ENCODE results near the gene CACNA1B. TPM values are rescaled to one million over a fixed set of nuclear protein-coding genes. Genes with fewer than 3 reads are reported as not detected.

CACNA1B gene
- total RNA-seq, 4 donors from 2014 or later, result 0.04 to 0.13 (median 0.12) TPM; not detected in 1

GRCh38 chr9:137900584-137901310 lies 23.2 kb downstream of the CACNA1B start:
- Histone ChIP-seq H3K9me3 (peaks cover 0 to 22% (median 0%) of the 10 kb centered on the region in 3 donors), H3K4me3 (no peak overlapping the region), H3K27me3 (peaks cover 50% of the 10 kb centered on the region), H3K36me3 (no peaks in the 10 kb centered on the region), H3K4me1 (no peaks in the 10 kb centered on the region), H3K27ac (no peak overlapping the region)
- no peak for TF ChIP-seq EP300 (IDR thresholded peaks at IDR 0.05)
- TF ChIP-seq, protein P1, sequence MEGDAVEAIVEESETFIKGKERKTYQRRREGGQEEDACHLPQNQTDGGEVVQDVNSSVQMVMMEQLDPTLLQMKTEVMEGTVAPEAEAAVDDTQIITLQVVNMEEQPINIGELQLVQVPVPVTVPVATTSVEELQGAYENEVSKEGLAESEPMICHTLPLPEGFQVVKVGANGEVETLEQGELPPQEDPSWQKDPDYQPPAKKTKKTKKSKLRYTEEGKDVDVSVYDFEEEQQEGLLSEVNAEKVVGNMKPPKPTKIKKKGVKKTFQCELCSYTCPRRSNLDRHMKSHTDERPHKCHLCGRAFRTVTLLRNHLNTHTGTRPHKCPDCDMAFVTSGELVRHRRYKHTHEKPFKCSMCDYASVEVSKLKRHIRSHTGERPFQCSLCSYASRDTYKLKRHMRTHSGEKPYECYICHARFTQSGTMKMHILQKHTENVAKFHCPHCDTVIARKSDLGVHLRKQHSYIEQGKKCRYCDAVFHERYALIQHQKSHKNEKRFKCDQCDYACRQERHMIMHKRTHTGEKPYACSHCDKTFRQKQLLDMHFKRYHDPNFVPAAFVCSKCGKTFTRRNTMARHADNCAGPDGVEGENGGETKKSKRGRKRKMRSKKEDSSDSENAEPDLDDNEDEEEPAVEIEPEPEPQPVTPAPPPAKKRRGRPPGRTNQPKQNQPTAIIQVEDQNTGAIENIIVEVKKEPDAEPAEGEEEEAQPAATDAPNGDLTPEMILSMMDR (IDR thresholded peaks at IDR 0.05), result no peak
- TF ChIP-seq POLR2AphosphoS5 (IDR thresholded peaks at IDR 0.05), result no peak
- TF ChIP-seq POLR2A (IDR thresholded peaks at IDR 0.05), result no peak
- WGBS, 2 donors (ENCODE audit: low coverage in 1 of 2), result 93 to 100% methylated on average over 3 to 4 of the region's 12 CpGs
- no peak for ATAC-seq

GRCh38 chr9:137902646-137903045 lies 25.1 kb downstream of the CACNA1B start:
- Histone ChIP-seq H3K27me3 (peaks cover 47% of the 10 kb centered on the region), H3K27ac (no peak overlapping the region), H3K9me3 (peaks cover 0 to 18% (median 0%) of the 10 kb centered on the region in 3 donors), H3K4me3 (no peak overlapping the region), H3K36me3 (no peaks in the 10 kb centered on the region), H3K4me1 (no peaks in the 10 kb centered on the region)
- TF ChIP-seq POLR2A (IDR thresholded peaks at IDR 0.05) (no peak), EP300 (IDR thresholded peaks at IDR 0.05) (no peak), POLR2AphosphoS5 (IDR thresholded peaks at IDR 0.05) (no peak)
- TF ChIP-seq, protein P1 (IDR thresholded peaks at IDR 0.05), result no peak
- ATAC-seq, result no peak
- WGBS, 2 donors (ENCODE audit: low coverage in 1 of 2), result 71% methylated on average over 9 of the region's 9 CpGs; no CpG with 5 or more reads in 1 of the 2 donors

GRCh38 chr9:137905740-137906139 lies 28.2 kb downstream of the CACNA1B start:
- Histone ChIP-seq H3K36me3 (no peaks in the 10 kb centered on the region), H3K9me3 (peaks cover 0 to 7% (median 0%) of the 10 kb centered on the region in 3 donors), H3K4me1 (no peaks in the 10 kb centered on the region), H3K27ac (no peak overlapping the region), H3K27me3 (peaks cover 50% of the 10 kb centered on the region), H3K4me3 (no peak overlapping the region)
- 40 to 51% methylated on average over 4 to 5 of the region's 5 CpGs for WGBS, 2 donors (ENCODE audit: low coverage in 1 of 2)
- TF ChIP-seq POLR2AphosphoS5 (IDR thresholded peaks at IDR 0.05) (no peak), EP300 (IDR thresholded peaks at IDR 0.05) (no peak), POLR2A (IDR thresholded peaks at IDR 0.05) (no peak)
- TF ChIP-seq, protein P1 (IDR thresholded peaks at IDR 0.05), result no peak
- no peak for ATAC-seq

- H3K27me3 ChIP-seq, result peaks cover 53% of the 10 kb centered on the region
- no peaks in the 10 kb centered on the region for H3K9me3 ChIP-seq
- no peak for ATAC-seq
- 50 to 63% methylated on average over 10 of the region's 10 CpGs for WGBS, 2 donors (ENCODE audit: low coverage in 1 of 2)
- no peak overlapping the region for H3K4me3 ChIP-seq
- no peaks in the 10 kb centered on the region for H3K4me1 ChIP-seq
- no peaks in the 10 kb centered on the region for H3K36me3 ChIP-seq
- TF ChIP-seq EP300 (IDR thresholded peaks at IDR 0.05), result no peak
- no peak for TF ChIP-seq POLR2A (IDR thresholded peaks at IDR 0.05)
- TF ChIP-seq POLR2AphosphoS5 (IDR thresholded peaks at IDR 0.05), result no peak
- no peak overlapping the region for H3K27ac ChIP-seq
These were observed 30.2 kb downstream of the CACNA1B start for GRCh38 chr9:137907776-137908175.

- no peak for ATAC-seq
- Histone ChIP-seq H3K9me3 (no peaks in the 10 kb centered on the region), H3K4me1 (no peaks in the 10 kb centered on the region), H3K27me3 (peaks cover 39% of the 10 kb centered on the region), H3K4me3 (no peak overlapping the region), H3K27ac (no peak overlapping the region), H3K36me3 (no peaks in the 10 kb centered on the region)
- WGBS, 2 donors (ENCODE audit: low coverage in 1 of 2), result 83 to 100% methylated on average over 1 of the region's 3 CpGs
- TF ChIP-seq EP300 (IDR thresholded peaks at IDR 0.05) (no peak), POLR2A (IDR thresholded peaks at IDR 0.05) (no peak), POLR2AphosphoS5 (IDR thresholded peaks at IDR 0.05) (no peak)
- TF ChIP-seq, protein P1 (IDR thresholded peaks at IDR 0.05), result no peak
These were observed 35.1 kb downstream of the CACNA1B start for GRCh38 chr9:137912671-137913070.

Data from gastroesophageal sphincter (tissue), 4 donors.